H9 (cell line): ENCODE data around the gene SLC2A3. TPM values are rescaled to one million over a fixed set of nuclear protein-coding genes. Genes with fewer than 3 reads are reported as not detected.
"Not testable (repeated sequence)": the region's sequence is repeated elsewhere in the genome, so short reads cannot be mapped to it uniquely, and the experiment has no call there.

Source experiments
- DNase-seq: peaks from one replicate; pipeline ENCODE4 v3.0.0-alpha.2; 2017
- H2AFZ ChIP-seq: one replicate; pipeline ENCODE4 v1.6.1; 2013; ENCODE audit warnings: mild to moderate bottlenecking, low read length, control low read depth, moderate library complexity
- H2AK5ac ChIP-seq: 2 replicates; pipeline ENCODE4 v1.6.1; 2013; ENCODE audit warnings: low read length, control low read depth, mixed read lengths; ENCODE audit not compliant: insufficient read length
- H2BK120ac ChIP-seq: one replicate; pipeline ENCODE4 v1.6.1; 2013; ENCODE audit warnings: low read depth, mild to moderate bottlenecking, low read length, control low read depth, inconsistent platforms; ENCODE audit not compliant: poor library complexity, severe bottlenecking
- H2BK12ac ChIP-seq: 2 replicates; pipeline ENCODE4 v1.6.1; 2013; ENCODE audit warnings: low read length, control low read depth, mixed read lengths, low read depth; ENCODE audit not compliant: insufficient read length
- H2BK15ac ChIP-seq: 2 replicates; pipeline ENCODE4 v1.6.1; 2013; ENCODE audit warnings: low read depth, low read length, control low read depth
- H2BK20ac ChIP-seq: one replicate; pipeline ENCODE4 v1.6.1; 2013; ENCODE audit warnings: low read depth, mild to moderate bottlenecking, low read length, control low read depth, inconsistent platforms; ENCODE audit not compliant: poor library complexity, severe bottlenecking
- H2BK5ac ChIP-seq: 2 replicates; pipeline ENCODE4 v1.6.1; 2013; ENCODE audit warnings: low read length, control low read depth, mixed read lengths; ENCODE audit not compliant: insufficient read length
- H3K14ac ChIP-seq: 2 replicates; pipeline ENCODE4 v1.6.1; 2013; ENCODE audit warnings: low read length, control low read depth; ENCODE audit not compliant: insufficient read depth
- H3K18ac ChIP-seq: 2 replicates; pipeline ENCODE4 v1.6.1; 2013; ENCODE audit warnings: low read depth, mild to moderate bottlenecking, mixed read lengths, low read length, control low read depth; ENCODE audit not compliant: insufficient read length
- H3K23ac ChIP-seq: 2 replicates; pipeline ENCODE4 v1.6.1; 2013; ENCODE audit warnings: low read length, control low read depth, mixed read lengths, low read depth; ENCODE audit not compliant: insufficient read length
- H3K23me2 ChIP-seq: 2 replicates; pipeline ENCODE4 v1.6.1; 2013; ENCODE audit warnings: low read depth, mild to moderate bottlenecking, mixed read lengths, low read length, control low read depth; ENCODE audit not compliant: insufficient read length, poor library complexity, severe bottlenecking
- H3K27ac ChIP-seq: 2 replicates; pipeline ENCODE4 v1.5.1; 2013; ENCODE audit warnings: low read length, control low read depth, mixed read lengths, low read depth; ENCODE audit not compliant: insufficient read length
- H3K27me3 ChIP-seq: 2 replicates; pipeline ENCODE4 v1.6.1; 2013; ENCODE audit warnings: low read length, control low read depth, inconsistent platforms; ENCODE audit not compliant: insufficient read depth
- H3K4ac ChIP-seq: 2 replicates; pipeline ENCODE4 v1.6.1; 2013; ENCODE audit warnings: low read depth, mild to moderate bottlenecking, control low read depth, inconsistent platforms, low read length, moderate library complexity
- H3K4me1 ChIP-seq: 2 replicates; pipeline ENCODE4 v1.6.1; 2013; ENCODE audit warnings: low read length, control low read depth, inconsistent platforms; ENCODE audit not compliant: insufficient read depth
- H3K4me2 ChIP-seq: 2 replicates; pipeline ENCODE4 v1.6.1; 2013; ENCODE audit warnings: low read length, control low read depth, mixed read lengths; ENCODE audit not compliant: insufficient read length, insufficient read depth
- H3K56ac ChIP-seq: 2 replicates; pipeline ENCODE4 v1.6.1; 2013; ENCODE audit warnings: low read depth, mild to moderate bottlenecking, mixed read lengths, low read length, control low read depth; ENCODE audit not compliant: insufficient read length
- H3K79me1 ChIP-seq: 2 replicates; pipeline ENCODE4 v1.6.1; 2013; ENCODE audit warnings: low read depth, mild to moderate bottlenecking, moderate library complexity, low read length, control low read depth, inconsistent platforms; ENCODE audit not compliant: insufficient read depth, poor library complexity, severe bottlenecking
- H3K79me2 ChIP-seq: 2 replicates; pipeline ENCODE4 v1.6.1; 2013; ENCODE audit warnings: low read length, control low read depth, inconsistent platforms; ENCODE audit not compliant: insufficient read depth
- H3K9ac ChIP-seq: 2 replicates; pipeline ENCODE4 v1.6.1; 2013; ENCODE audit warnings: low read length, control low read depth, mixed read lengths; ENCODE audit not compliant: insufficient read length; ENCODE audit errors: extremely low read depth
- H3K9me3 ChIP-seq: one replicate; pipeline ENCODE4 v1.6.1; 2013; ENCODE audit warnings: low read depth, low read length, inconsistent platforms; ENCODE audit not compliant: control insufficient read depth
- H3T11ph ChIP-seq: one replicate; pipeline ENCODE4 v1.6.1; 2013; ENCODE audit warnings: mild to moderate bottlenecking, low read length, control low read depth, inconsistent platforms
- H4K20me1 ChIP-seq: one replicate; pipeline ENCODE4 v1.6.1; 2013; ENCODE audit not compliant: control insufficient read depth, insufficient read length, insufficient read depth
- H4K5ac ChIP-seq: 2 replicates; pipeline ENCODE4 v1.6.1; 2013; ENCODE audit warnings: low read depth, mild to moderate bottlenecking, mixed read lengths, low read length, control low read depth; ENCODE audit not compliant: insufficient read length
- H4K8ac ChIP-seq: replicated peaks from 2 replicates; pipeline ENCODE4 v1.6.1; 2013; ENCODE audit warnings: low read length, control low read depth, mixed read lengths, low read depth; ENCODE audit not compliant: insufficient read length
- H4K91ac ChIP-seq: 2 replicates; pipeline ENCODE4 v1.6.1; 2013; ENCODE audit warnings: low read depth, mild to moderate bottlenecking, moderate library complexity, mixed read lengths, low read length, control low read depth; ENCODE audit not compliant: insufficient read length
- H3K27ac Mint-ChIP-seq, 3 experiments: 2 replicates in 2 of 3; 3 replicates in 1 of 3; pipeline ENCODE4 v1.8.0; 2020 to 2021; ENCODE audit warnings: mixed read lengths in 3 of 3, mild to moderate bottlenecking in 1 of 3, moderate library complexity in 1 of 3
- H3K27me3 Mint-ChIP-seq: 2 replicates; pipeline ENCODE4 v1.8.0; 2021; ENCODE audit warnings: low read depth, mild to moderate bottlenecking, moderate library complexity, mixed read lengths
- H3K36me3 Mint-ChIP-seq, 3 experiments: 2 replicates in 2 of 3; 3 replicates in 1 of 3; pipeline ENCODE4 v1.8.0; 2020 to 2021; ENCODE audit warnings: low read depth in 3 of 3, mixed read lengths in 3 of 3; ENCODE audit not compliant: insufficient read depth in 1 of 3
- H3K4me1 Mint-ChIP-seq, 2 experiments: 2 replicates each; pipeline ENCODE4 v1.8.0; 2020; ENCODE audit warnings: mixed read lengths in 2 of 2
- H3K4me3 Mint-ChIP-seq, 2 experiments: 2 replicates in 1 of 2; 3 replicates in 1 of 2; pipeline ENCODE4 v1.8.0; 2020 to 2021; ENCODE audit warnings: mild to moderate bottlenecking in 2 of 2, mixed read lengths in 2 of 2, moderate library complexity in 1 of 2
- H3K9me3 Mint-ChIP-seq, 2 experiments: 2 replicates in 1 of 2; 3 replicates in 1 of 2; pipeline ENCODE4 v1.8.0; 2020; ENCODE audit warnings: mild to moderate bottlenecking in 2 of 2, mixed read lengths in 2 of 2, moderate library complexity in 1 of 2
- CTCF ChIP-seq: fragments of 200-600 bp; sonication (generic); conservative IDR thresholded peaks from 3 replicates; pipeline ENCODE4 v1.8.0; 2021; ENCODE audit warnings: antibody characterized with exemption, mild to moderate bottlenecking
- WGBS: extraction: QIAGEN DNeasy Blood & Tissue Kit; methylation state at CpG from one replicate; pipeline ENCODE4 v1.1.7; 2013; ENCODE audit warnings: missing lambda C conversion rate, low lambda C conversion rate, mixed read lengths; ENCODE audit not compliant: insufficient read length; ENCODE audit errors: extremely low coverage; 5-methylcytosine and 5-hydroxymethylcytosine counted together
- total RNA-seq: library from RNA; stranded (reverse); gene quantifications from 2 replicates; pipeline ENCODE4 v1.2.1, GENCODE V29; 2021

The SLC2A3 gene
- total RNA-seq, 1 experiment from 2014 or later: 569 TPM

- Histone ChIP-seq H3K9ac (no peak overlapping the region), H3K56ac (no peak overlapping the region), H3K4ac (no peak overlapping the region), H3T11ph (no peak overlapping the region), H3K14ac (no peak overlapping the region), H4K5ac (no peak overlapping the region), H2AK5ac (no peak overlapping the region), H3K79me2 (no peaks in the 10 kb centered on the region), H4K8ac (no peak overlapping the region), H3K18ac (no peak overlapping the region), H2BK5ac (no peak overlapping the region), H4K20me1 (no peaks in the 10 kb centered on the region), H3K23ac (no peak overlapping the region), H2BK15ac (no peak overlapping the region), H4K91ac (no peak overlapping the region), H2BK20ac (no peak overlapping the region), H3K23me2 (peaks cover 5% of the 10 kb centered on the region), H3K27me3 (no peaks in the 10 kb centered on the region), H3K4me1 (no peaks in the 10 kb centered on the region), H3K27ac (no peak overlapping the region), H2BK120ac (no peak overlapping the region), H3K4me2 (no peak overlapping the region), H3K9me3 (no peaks in the 10 kb centered on the region), H3K79me1 (no peaks in the 10 kb centered on the region), H2BK12ac (no peak overlapping the region), H2AFZ (no peak overlapping the region)
- Mint-ChIP-seq H3K9me3 (no peaks in the 10 kb centered on the region), H3K27me3 (no peaks in the 10 kb centered on the region), H3K27ac (peak overlapping the region in 1 of 3 experiments; percentile 40; a peak in 2 of 7 replicates), H3K36me3 (peaks cover 3 to 21% (median 21%) of the 10 kb centered on the region in 3 experiments; a peak in 5 of 7 replicates), H3K4me3 (no peak overlapping the region), H3K4me1 (peaks cover 18 to 35% of the 10 kb centered on the region in 2 experiments)
- DNase-seq: no peak
- WGBS: no CpG with 5 or more reads among the region's 14 CpGs
- no peak for TF ChIP-seq CTCF
Observed at GRCh38 chr12:7966563-7966962, 30.6 kb upstream of the SLC2A3 start.

GRCh38 chr12:7964669-7965068 lies 28.7 kb upstream of the SLC2A3 start:
- not testable (repeated sequence) for H2BK120ac ChIP-seq, H2AFZ ChIP-seq, H3K27me3 ChIP-seq, H4K20me1 ChIP-seq, H3K79me1 ChIP-seq, H2BK20ac ChIP-seq, H3K9ac ChIP-seq, H2AK5ac ChIP-seq, H3K9me3 Mint-ChIP-seq, H3K4me2 ChIP-seq, H3K23ac ChIP-seq, H3K23me2 ChIP-seq, H4K91ac ChIP-seq, DNase-seq, H3K56ac ChIP-seq, H4K8ac ChIP-seq, H2BK5ac ChIP-seq, H3K27me3 Mint-ChIP-seq, H2BK15ac ChIP-seq, H3K4me1 ChIP-seq, H3K14ac ChIP-seq, H3K27ac ChIP-seq, H3K9me3 ChIP-seq, H3K79me2 ChIP-seq, H3K4me3 Mint-ChIP-seq, H3K18ac ChIP-seq, H3K4ac ChIP-seq, H2BK12ac ChIP-seq, H4K5ac ChIP-seq, H3T11ph ChIP-seq
- peak overlapping the region; percentile 53 to 82 (median 55); a peak in 4 of 7 replicates for H3K27ac Mint-ChIP-seq
- WGBS: no CpG with 5 or more reads among the region's 9 CpGs
- H3K4me1 Mint-ChIP-seq: peaks cover 23 to 30% of the 10 kb centered on the region in 2 experiments
- H3K36me3 Mint-ChIP-seq: peaks cover 3 to 21% (median 16%) of the 10 kb centered on the region in 3 experiments; a peak in 4 of 7 replicates
